H1 (cell line): ENCODE measurements around the gene ARMC6. TPM values are rescaled to one million over a fixed set of nuclear protein-coding genes. Genes with fewer than 3 reads are reported as not detected.
"Not testable (repeated sequence)": the region's sequence is repeated elsewhere in the genome, so short reads cannot be mapped to it uniquely, and the experiment has no call there.

Experiments
- CTCF ChIA-PET: fragments of 300-600 bp; sonication (Branson Sonifier 250); formaldehyde crosslinking; loops from one replicate; lab custom pipeline; 2021; ENCODE audit not compliant: partially characterized antibody; lab: Charles Lee
- POLR2A ChIA-PET: fragments of 300-600 bp; sonication (Branson Sonifier 250); formaldehyde crosslinking; loops from one replicate; lab custom pipeline; 2021; ENCODE audit warnings: inconsistent platforms; ENCODE audit not compliant: partially characterized antibody; lab: Charles Lee
- DNase-seq, 2 experiments: peaks; one replicate each; pipeline versions ENCODE4 v3.0.0 to v3.0.0-alpha.2; 2010 to 2022; ENCODE audit warnings: low spot score in 2 of 2, low read depth in 1 of 2, mixed read lengths in 1 of 2
- FAIRE-seq: peaks from 2 replicates; lab custom pipeline; 2011; peaks lifted over from hg19 to GRCh38; lab: Jason Lieb, UNC
- H2AFZ ChIP-seq: 2 replicates; pipeline ENCODE4 v1.8.1; 2012; ENCODE audit warnings: low read length, inconsistent platforms
- H2AK5ac ChIP-seq: 2 replicates; pipeline ENCODE4 v1.6.1; 2013; ENCODE audit warnings: low read depth, low read length
- H2BK120ac ChIP-seq: replicated peaks from 2 replicates; pipeline ENCODE3; 2013; ENCODE audit warnings: low read depth, low read length, inconsistent platforms
- H2BK12ac ChIP-seq: 2 replicates; pipeline ENCODE4 v1.6.1; 2013; ENCODE audit warnings: low read depth, low read length
- H2BK15ac ChIP-seq: 2 replicates; pipeline ENCODE4 v1.6.1; 2013; ENCODE audit warnings: low read length
- H2BK20ac ChIP-seq: 2 replicates; pipeline ENCODE4 v1.6.1; 2013; ENCODE audit warnings: low read length
- H2BK5ac ChIP-seq: 2 replicates; pipeline ENCODE4 v1.6.1; 2013; ENCODE audit warnings: low read depth, low read length
- H3K14ac ChIP-seq: 2 replicates; pipeline ENCODE4 v1.6.1; 2013; ENCODE audit warnings: inconsistent platforms; ENCODE audit not compliant: insufficient read length
- H3K18ac ChIP-seq: 2 replicates; pipeline ENCODE4 v1.6.1; 2013; ENCODE audit warnings: low read length; ENCODE audit errors: extremely low read depth
- H3K23ac ChIP-seq: 2 replicates; pipeline ENCODE4 v1.6.1; 2013; ENCODE audit warnings: inconsistent platforms; ENCODE audit not compliant: insufficient read length
- H3K23me2 ChIP-seq: 2 replicates; pipeline ENCODE4 v1.6.1; 2013; ENCODE audit warnings: low read depth, low read length
- H3K27ac ChIP-seq: 2 replicates; pipeline ENCODE4 v1.6.1; 2011; ENCODE audit warnings: low read depth, low read length, inconsistent platforms
- H3K27me3 ChIP-seq, 4 experiments: replicated peaks in 1 of 4; 1 replicate in 1 of 4; 2 replicates in 3 of 4; pipeline versions ENCODE4 v1.6.1 to v1.8.1; 2011 to 2013; ENCODE audit warnings: low read length in 3 of 4, mild to moderate bottlenecking in 3 of 4, inconsistent platforms in 2 of 4, mixed read lengths in 2 of 4, moderate library complexity in 1 of 4; ENCODE audit not compliant: control insufficient read depth in 3 of 4, insufficient read depth in 3 of 4; ENCODE audit errors: extremely low read depth in 1 of 4
- H3K36me3 ChIP-seq, 4 experiments: 2 replicates each; pipeline versions ENCODE4 v1.6.1 to v1.8.1; 2011 to 2013; ENCODE audit warnings: mild to moderate bottlenecking in 4 of 4, low read length in 3 of 4, moderate library complexity in 2 of 4, control low read depth in 1 of 4, inconsistent platforms in 1 of 4; ENCODE audit not compliant: insufficient read depth in 4 of 4, control insufficient read depth in 2 of 4
- H3K4ac ChIP-seq: replicated peaks from 2 replicates; pipeline ENCODE3; 2013; ENCODE audit warnings: low read length, low read depth, mixed read lengths, inconsistent platforms; ENCODE audit not compliant: insufficient read length
- H3K4me1 ChIP-seq, 4 experiments: replicated peaks in 1 of 4; 1 replicate in 1 of 4; 2 replicates in 3 of 4; pipeline versions ENCODE4 v1.6.1 to v1.8.1; 2011 to 2013; ENCODE audit warnings: low read length in 3 of 4, inconsistent platforms in 2 of 4, mixed read lengths in 1 of 4; ENCODE audit not compliant: insufficient read depth in 4 of 4, control insufficient read depth in 3 of 4
- H3K4me2 ChIP-seq, 2 experiments: 2 replicates each; pipeline versions ENCODE4 v1.6.1 to v1.8.1; 2011 to 2013; ENCODE audit warnings: low read depth in 2 of 2, low read length in 2 of 2, control low read depth in 1 of 2, inconsistent platforms in 1 of 2, mild to moderate bottlenecking in 1 of 2; ENCODE audit not compliant: insufficient read depth in 1 of 2
- H3K4me3 ChIP-seq, 4 experiments: fragments of 200-600, 300-600 bp in 1 of 4; sonication (generic), shearing (Covaris generic), sonication (Bioruptor Twin) in 1 of 4; 2 replicates each; pipeline versions ENCODE4 v1.5.1 to v1.8.1; 2011 to 2016; ENCODE audit warnings: low read length in 4 of 4, low read depth in 3 of 4, control low read depth in 2 of 4, inconsistent platforms in 2 of 4, mild to moderate bottlenecking in 2 of 4, mixed read lengths in 1 of 4, moderate library complexity in 1 of 4; ENCODE audit not compliant: insufficient read depth in 2 of 4; ENCODE audit errors: extremely low read depth in 1 of 4
- H3K56ac ChIP-seq: replicated peaks from 2 replicates; pipeline ENCODE3; 2013; ENCODE audit warnings: low read depth, mild to moderate bottlenecking, mixed read lengths, low read length, inconsistent platforms; ENCODE audit not compliant: insufficient read length
- H3K79me1 ChIP-seq: 2 replicates; pipeline ENCODE4 v1.6.1; 2013; ENCODE audit warnings: low read depth, low read length, control low read depth
- H3K79me2 ChIP-seq, 2 experiments: 2 replicates each; pipeline versions ENCODE4 v1.6.1 to v1.8.1; 2012 to 2013; ENCODE audit warnings: low read length in 2 of 2, mild to moderate bottlenecking in 2 of 2, inconsistent platforms in 1 of 2; ENCODE audit not compliant: insufficient read depth in 2 of 2, control insufficient read depth in 1 of 2
- H3K9ac ChIP-seq, 4 experiments: replicated peaks in 1 of 4; 1 replicate in 1 of 4; 2 replicates in 3 of 4; pipeline versions ENCODE4 v1.6.1 to v1.8.1; 2011 to 2013; ENCODE audit warnings: low read depth in 3 of 4, low read length in 3 of 4, control low read depth in 2 of 4, mild to moderate bottlenecking in 2 of 4, moderate library complexity in 2 of 4, inconsistent platforms in 1 of 4; ENCODE audit errors: extremely low read depth in 1 of 4
- H3K9me3 ChIP-seq, 2 experiments: 2 replicates each; pipeline versions ENCODE4 v1.6.1 to v1.8.1; 2012 to 2013; ENCODE audit warnings: mild to moderate bottlenecking in 2 of 2, moderate library complexity in 2 of 2, control low read depth in 1 of 2, inconsistent platforms in 1 of 2, low read depth in 1 of 2, low read length in 1 of 2, mixed read lengths in 1 of 2; ENCODE audit not compliant: insufficient read depth in 2 of 2
- H4K20me1 ChIP-seq, 2 experiments: replicated peaks in 1 of 2; 2 replicates each; pipeline versions ENCODE3 to v1.8.1; 2011 to 2013; ENCODE audit warnings: inconsistent platforms in 2 of 2, low read length in 2 of 2, mild to moderate bottlenecking in 1 of 2; ENCODE audit not compliant: insufficient read depth in 2 of 2, control insufficient read depth in 1 of 2
- H4K5ac ChIP-seq: 2 replicates; pipeline ENCODE4 v1.6.1; 2013; ENCODE audit warnings: low read length, low read depth, mixed read lengths, inconsistent platforms; ENCODE audit not compliant: insufficient read length
- H4K8ac ChIP-seq: 2 replicates; pipeline ENCODE4 v1.8.0; 2013; ENCODE audit warnings: mild to moderate bottlenecking, moderate library complexity, low read length, inconsistent platforms; ENCODE audit not compliant: insufficient read depth; ENCODE audit errors: extremely low read depth
- H4K91ac ChIP-seq: replicated peaks from 2 replicates; pipeline ENCODE3; 2013; ENCODE audit warnings: low read length, mixed read lengths, inconsistent platforms; ENCODE audit not compliant: insufficient read length
- WGBS, 2 experiments: shearing (Covaris generic) in 1 of 2; methylation state at CpG; one replicate each; pipeline versions ENCODE4 v1.1.6 to v1.1.7; 2013 to 2015; ENCODE audit warnings: low lambda C conversion rate in 2 of 2, mixed read lengths in 2 of 2, inconsistent platforms in 1 of 2, low coverage in 1 of 2, missing lambda C conversion rate in 1 of 2; ENCODE audit not compliant: insufficient replicate concordance in 2 of 2, insufficient coverage in 1 of 2, insufficient read length in 1 of 2; ENCODE audit errors: extremely low coverage in 1 of 2, missing lambda C conversion rate in 1 of 2; 5-methylcytosine and 5-hydroxymethylcytosine counted together
- polyA plus RNA-seq, 7 experiments: library from polyadenylated mRNA; depleted of rRNA in 3 of 7; stranded (reverse) in 5 of 7; unstranded in 2 of 7; fragments of >200 nt in 5 of 7; fragments of 200-250 nt in 2 of 7; gene quantifications; 1 replicate in 5 of 7; 2 replicates in 1 of 7; 4 replicates in 1 of 7; pipeline versions ENCODE4 v1.2.1 to v1.2.3, GENCODE V29; 2011 to 2013; ENCODE audit warnings: missing spikeins in 2 of 7, mixed read lengths in 2 of 7
- total RNA-seq: library from RNA; stranded (reverse); fragmentation: NEBNext Ultra II Directional; extraction: Animal tissue kit (Norgen Biotek cat#: 25700); gene quantifications from 2 replicates; pipeline ENCODE4 v1.2.1, GENCODE V29; 2021

Gene ARMC6
- total and polyA plus RNA-seq, 2 of the 8 experiments (the other 6 are each of a cell fraction or from before 2014, with no cell fraction given) = 67.1 to 68.3 TPM

DNA sequence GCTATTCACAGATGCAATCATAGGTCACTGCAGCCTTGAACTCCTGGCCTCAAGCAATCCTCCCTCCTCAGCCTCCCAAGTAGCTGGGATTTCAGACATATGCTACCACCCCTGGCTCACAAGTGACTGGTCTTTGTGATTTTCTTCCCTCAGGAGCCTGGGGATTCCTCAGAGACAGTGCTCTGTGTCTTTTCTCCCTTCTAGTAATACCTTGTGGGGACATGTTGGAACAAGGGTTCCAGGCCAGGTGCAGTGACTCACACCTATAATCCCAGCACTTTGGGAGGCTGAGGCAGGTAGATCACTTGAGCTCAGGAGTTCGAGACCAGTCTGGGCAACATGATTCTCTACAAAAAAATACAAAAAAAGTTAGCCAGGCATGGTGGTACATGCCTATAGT lies 10.0 kb upstream of the ARMC6 start:
- H3K23me2 ChIP-seq, H3K27ac ChIP-seq, H2AFZ ChIP-seq, H3K27me3 ChIP-seq, H2BK5ac ChIP-seq, DNase-seq, H3K4me3 ChIP-seq, H3K56ac ChIP-seq, H3K23ac ChIP-seq, H3K4me1 ChIP-seq, H3K4me2 ChIP-seq, H4K5ac ChIP-seq, H3K9me3 ChIP-seq, H3K79me1 ChIP-seq, FAIRE-seq, H3K14ac ChIP-seq, H2BK12ac ChIP-seq, H2BK120ac ChIP-seq, H4K91ac ChIP-seq, H2BK20ac ChIP-seq, H4K8ac ChIP-seq, H2AK5ac ChIP-seq, H3K9ac ChIP-seq, H3K18ac ChIP-seq, H2BK15ac ChIP-seq, H3K4ac ChIP-seq: not testable (repeated sequence)
- CTCF ChIA-PET = interaction anchor here (1.0 to 1.4 kb wide), 2 partner anchors 28 to 116 kb away, joined by 5 read pairs; no protein-coding TSS in a partner anchor
- H3K36me3 ChIP-seq = peaks cover 39 to 71% (median 56%) of the 10 kb centered on the region in 4 experiments
- POLR2A ChIA-PET = interaction anchor here (0.9 to 1.7 kb wide), 3 partner anchors 13 to 84 kb away, joined by 3 to 4 read pairs (median 3); no protein-coding TSS in a partner anchor
- H4K20me1 ChIP-seq = peaks cover 7 to 21% of the 10 kb centered on the region in 2 experiments
- peaks cover 0 to 17% of the 10 kb centered on the region in 2 experiments; a peak in 2 of 4 replicates for H3K79me2 ChIP-seq
- WGBS, 2 experiments = 83% methylated on average over 1 of the region's 1 CpG; no CpG with 5 or more reads in 1 of the 2 experiments
